Activated CD4-positive, alpha-beta T cell treated with anti-CD3 and anti-CD28 coated beads for 48 hours (primary cell): ENCODE data around the gene TNS4.

Source experiments
- DNase-seq: peaks from one replicate; pipeline ENCODE4 v3.0.0-alpha.2; 2020

Gene TNS4

GRCh38 chr17:40490982-40491381 lies 10.4 kb downstream of the TNS4 start:
- DNase-seq: no peak

GRCh38 chr17:40490289-40490853 lies 11.1 kb downstream of the TNS4 start:
- DNase-seq: peak; percentile 41

DNA sequence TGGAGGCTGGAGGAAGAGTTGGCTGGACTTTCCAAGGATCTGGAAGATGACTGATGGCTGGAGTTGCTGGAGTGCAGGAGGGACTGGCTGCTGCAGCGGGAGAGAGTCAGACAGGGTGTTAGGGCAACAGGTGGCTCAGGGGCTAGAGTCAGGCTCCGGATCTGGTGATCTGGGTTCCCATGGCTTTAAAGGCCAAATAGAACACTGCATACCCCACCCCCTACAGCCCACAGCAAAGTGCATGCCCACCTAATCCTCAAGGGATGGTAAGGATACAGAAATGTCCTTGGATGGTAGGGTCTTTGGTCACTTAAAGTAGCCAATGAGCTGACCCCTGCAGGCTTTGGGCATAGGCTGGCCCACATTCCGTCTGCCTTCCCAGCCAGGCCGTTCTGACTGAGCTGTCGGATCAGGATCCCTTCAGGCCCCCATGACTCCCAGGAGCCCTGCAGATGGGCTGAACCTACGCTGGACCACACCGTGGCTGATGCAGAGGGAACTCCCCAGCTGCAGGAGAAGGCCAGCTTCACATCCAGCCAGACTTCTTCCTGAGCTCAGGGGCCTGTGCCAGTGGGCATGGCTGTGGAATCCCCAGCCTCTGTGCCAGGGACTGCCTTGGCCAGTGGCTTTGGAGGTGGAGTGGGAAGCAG lies 13.9 kb downstream of the TNS4 start:
- DNase-seq: no peak

DNA sequence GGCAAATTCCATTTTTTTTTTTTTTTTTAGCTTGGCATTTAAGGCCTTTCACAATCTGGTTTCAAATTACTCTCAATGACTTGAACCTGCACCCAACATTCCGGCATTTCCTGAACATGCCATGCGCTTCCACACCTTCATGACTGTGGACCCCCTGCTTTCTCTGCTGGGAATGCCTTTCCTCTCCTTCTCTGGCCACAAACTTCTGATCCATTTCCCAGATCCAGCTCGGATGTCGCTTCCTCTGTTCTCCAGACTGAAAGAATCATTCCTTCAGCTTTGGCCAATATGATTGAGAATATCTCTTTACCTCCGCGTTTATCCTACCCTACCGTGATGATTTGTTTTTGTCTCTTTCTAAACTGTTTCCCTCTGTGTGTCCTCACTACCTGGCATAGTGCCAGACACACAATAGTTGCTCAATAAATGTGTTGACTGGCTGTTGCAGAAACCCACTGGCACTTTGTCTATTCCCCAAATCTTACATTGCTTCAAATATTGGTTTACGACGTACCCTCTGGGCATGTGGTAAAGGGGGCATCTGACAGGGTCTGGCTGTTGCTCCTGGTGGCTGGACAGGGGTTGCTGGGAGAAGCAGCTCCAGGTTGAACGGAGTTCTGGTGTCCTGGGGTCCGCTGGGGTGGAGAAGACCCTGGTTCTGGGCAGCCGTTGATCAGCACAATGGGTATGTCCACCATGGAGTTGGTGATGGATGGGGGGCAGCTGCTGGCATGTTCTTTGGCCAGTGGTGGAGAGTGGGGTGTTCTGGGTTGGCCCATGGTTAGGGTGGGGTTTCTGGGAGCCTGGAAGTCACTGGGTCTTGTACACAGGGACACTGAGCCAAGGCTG lies 14.7 kb downstream of the TNS4 start:
- DNase-seq: no peak

GRCh38 chr17:40485851-40486521 lies 15.4 kb downstream of the TNS4 start:
- DNase-seq: peak; percentile 52

- no peak for DNase-seq
These were observed 16.4 kb downstream of the TNS4 start for GRCh38 chr17:40484973-40485530.

- DNase-seq: no peak
These were observed 17.0 kb downstream of the TNS4 start for GRCh38 chr17:40484285-40484972.

GRCh38 chr17:40483679-40484078 lies 17.7 kb downstream of the TNS4 start:
- no peak for DNase-seq

DNA sequence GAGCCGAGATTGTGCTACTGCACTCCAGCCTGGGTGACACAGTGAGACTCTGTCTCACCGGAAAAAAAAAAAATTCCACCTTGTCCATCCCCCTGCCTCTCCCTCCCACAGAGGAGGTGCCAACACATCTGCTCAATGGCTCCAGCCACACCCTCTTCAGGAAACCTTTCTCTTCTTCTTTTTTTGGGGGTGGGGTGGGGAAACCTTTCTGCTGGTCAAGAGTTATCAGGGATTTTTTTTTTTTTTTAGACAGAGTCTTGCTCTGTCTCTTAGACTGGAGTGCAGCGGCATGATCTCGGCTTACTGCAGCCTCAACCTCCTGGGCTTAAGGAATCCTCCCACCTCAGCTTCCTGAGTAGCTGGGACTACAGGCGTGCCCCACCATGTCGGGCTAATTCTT lies 18.7 kb downstream of the TNS4 start:
- no peak for DNase-seq

GRCh38 chr17:40481106-40481505 lies 20.3 kb downstream of the TNS4 start:
- DNase-seq: no peak

GRCh38 chr17:40480501-40481003 lies 20.9 kb downstream of the TNS4 start:
- DNase-seq: peak; percentile 93

DNA sequence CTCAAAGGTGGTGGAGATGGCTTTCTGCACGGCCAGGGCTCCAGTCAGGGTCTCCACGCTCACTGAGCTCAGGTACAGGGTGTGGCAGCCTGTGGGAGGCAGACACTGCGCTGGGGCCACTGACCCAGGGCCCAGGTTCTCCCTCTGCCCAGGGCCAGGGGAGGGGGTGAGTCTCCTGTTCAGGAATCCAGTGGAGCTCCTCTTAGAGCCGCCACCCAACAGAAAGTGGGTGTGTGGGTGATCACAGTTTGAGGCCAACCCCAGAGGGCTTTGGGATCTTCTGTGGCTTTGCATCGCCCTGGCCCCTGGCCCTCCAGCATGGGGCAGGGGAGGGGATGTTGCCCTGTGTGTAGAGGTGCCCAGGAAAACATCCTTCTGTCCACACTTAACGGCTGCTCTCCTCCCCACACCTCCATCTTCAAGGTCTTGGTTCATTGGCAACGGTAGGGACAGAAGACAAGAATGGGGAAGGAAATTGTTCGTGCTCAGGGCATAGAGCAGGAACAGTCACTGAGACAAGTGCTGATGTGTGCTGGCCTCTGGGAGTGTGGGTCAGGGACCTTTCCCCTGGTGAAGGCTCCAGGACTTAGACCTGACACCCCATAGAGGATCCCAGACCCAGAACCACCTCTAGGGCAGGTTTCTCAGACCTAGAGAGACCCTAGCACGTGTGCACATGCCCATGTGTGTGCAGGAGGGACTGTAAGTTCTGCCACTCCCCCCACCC lies 21.5 kb downstream of the TNS4 start:
- peak; percentile 22 for DNase-seq

- no peak for DNase-seq
These were observed 22.9 kb downstream of the TNS4 start for GRCh38 chr17:40478486-40478885.

DNA sequence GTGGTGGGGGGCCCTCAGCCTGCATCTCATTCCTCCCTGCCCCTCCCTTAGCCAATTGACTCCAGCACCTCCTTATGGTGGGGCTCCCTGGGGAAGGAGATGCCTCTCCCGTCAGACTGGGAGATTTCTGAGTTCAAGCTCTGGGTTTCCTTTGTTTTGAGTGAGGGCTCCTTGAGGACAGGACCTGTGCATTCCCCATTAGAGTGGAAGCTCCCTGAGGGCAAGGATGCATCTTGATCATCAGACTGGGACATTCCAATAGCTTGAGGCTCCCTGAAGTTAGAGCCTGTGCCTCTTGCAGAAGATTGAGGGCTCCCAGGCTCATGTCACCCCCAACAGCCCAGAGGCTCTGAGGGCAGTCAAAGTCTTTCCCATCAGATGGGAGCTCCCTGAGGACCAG lies 23.6 kb downstream of the TNS4 start:
- DNase-seq: no peak

GRCh38 chr17:40475234-40475908 lies 26.1 kb downstream of the TNS4 start:
- no peak for DNase-seq

DNA sequence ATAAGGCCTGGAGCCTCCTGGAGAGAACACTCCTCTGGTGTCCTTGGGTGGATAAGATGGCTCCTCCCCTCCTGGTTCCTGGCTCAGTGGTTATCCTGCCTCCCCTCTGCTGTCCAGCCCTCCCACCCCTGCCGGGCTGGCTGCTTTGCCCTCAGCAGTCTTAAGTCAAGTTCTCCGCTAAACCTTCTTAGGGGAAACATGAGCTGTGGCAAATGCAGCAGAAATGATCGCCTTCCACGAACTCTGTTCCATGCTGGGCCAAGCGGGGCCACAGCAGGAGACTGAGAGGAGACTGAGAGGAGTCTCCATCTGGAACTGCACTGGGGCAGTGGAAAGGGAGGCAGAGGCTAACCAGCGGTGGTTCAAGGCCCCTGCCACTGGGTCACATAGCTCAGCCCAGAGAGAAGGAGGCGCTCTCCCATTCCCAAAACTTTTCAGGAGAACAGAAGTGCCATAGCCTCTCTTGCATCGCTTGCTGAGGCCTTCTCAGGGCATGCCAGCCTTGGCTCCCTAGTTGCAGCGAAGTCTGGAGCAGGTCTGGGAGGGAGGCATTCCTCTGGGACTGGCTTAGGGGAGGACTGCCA lies 26.9 kb downstream of the TNS4 start:
- no peak for DNase-seq

- no peak for DNase-seq
These were observed 27.7 kb downstream of the TNS4 start for GRCh38 chr17:40473573-40474365.

- no peak for DNase-seq
These were observed 28.5 kb downstream of the TNS4 start for GRCh38 chr17:40472733-40473452.
